22Rv1 (cell line): ENCODE measurements around the gene CYP19A1.

ENCODE experiments used
- CTCF ChIP-seq: fragments of 450-650 bp; IDR thresholded peaks from 2 replicates; pipeline ENCODE4 v1.5.1; 2017; ENCODE audit warnings: mild to moderate bottlenecking
- ZFX ChIP-seq: fragments of 450-650 bp; IDR thresholded peaks from 2 replicates; pipeline ENCODE4 v1.6.1; 2017; ENCODE audit warnings: antibody characterized with exemption, borderline replicate concordance

DNA sequence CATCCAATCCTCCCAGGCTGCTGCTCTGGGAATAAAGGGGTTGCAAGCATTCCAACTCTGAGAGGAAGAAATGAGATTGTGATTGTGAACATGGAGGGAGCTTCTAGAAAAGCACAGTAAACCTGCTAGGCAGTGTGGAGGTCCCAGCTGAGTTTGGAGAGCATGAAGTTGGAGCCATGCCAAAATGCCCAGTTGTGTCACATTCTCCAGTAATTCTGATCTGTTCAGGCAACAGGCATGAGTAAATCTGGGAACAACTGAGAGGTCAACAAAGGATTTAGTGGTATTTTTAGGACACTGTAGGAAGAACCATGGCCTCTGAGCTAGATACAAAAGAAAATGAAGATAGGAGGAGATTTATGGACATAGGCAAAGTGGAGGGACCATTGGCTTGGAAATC is 74.7 kb downstream of the CYP19A1 start:
- TF ChIP-seq CTCF, result no peak
- no peak for TF ChIP-seq ZFX
